Measurements from ENCODE around the gene CTDP1.
"Not testable (repeated sequence)": the region's sequence is repeated elsewhere in the genome, so short reads cannot be mapped to it uniquely, and the experiment has no call there.

- not testable (repeated sequence) for TF ChIP-seq ZNF561 (tag by site-specific recombination; IDR thresholded peaks at IDR 0.05; ENCODE audit: borderline replicate concordance); ZSCAN18 (tag by site-specific recombination; IDR thresholded peaks at IDR 0.05); ZNF155 (tag by site-specific recombination; IDR thresholded peaks at IDR 0.05); CTCF (tag by site-specific recombination; IDR thresholded peaks at IDR 0.05); ZBTB10 (tag by site-specific recombination; IDR thresholded peaks at IDR 0.05); ZNF239 (tag by site-specific recombination; IDR thresholded peaks at IDR 0.05); YY1 (tag by site-specific recombination; IDR thresholded peaks at IDR 0.05); ZBTB1 (tag by site-specific recombination; IDR thresholded peaks at IDR 0.05); BCL11A (tag by site-specific recombination; IDR thresholded peaks at IDR 0.05; ENCODE audit: low read depth); ZNF157 (tag by site-specific recombination; IDR thresholded peaks at IDR 0.05); ZNF114 (tag by site-specific recombination; IDR thresholded peaks at IDR 0.05); ZNF433 (tag by site-specific recombination; IDR thresholded peaks at IDR 0.05; ENCODE audit: low read depth); ZNF580 (tag by site-specific recombination; IDR thresholded peaks at IDR 0.05)
Observed at GRCh38 chr18:79694206-79694894, 14.7 kb downstream of the CTDP1 start.

All from HEK293 (cell line).